NCI-H2171 (cell line): ENCODE measurements around the gene RNF150.
"Not testable (repeated sequence)": the region's sequence is repeated elsewhere in the genome, so short reads cannot be mapped to it uniquely, and the experiment has no call there.

Experiments used
- DNase-seq: peaks from one replicate; lab custom pipeline; 2025; lab: John Stamatoyannopoulos, UW

RNF150 gene

DNA sequence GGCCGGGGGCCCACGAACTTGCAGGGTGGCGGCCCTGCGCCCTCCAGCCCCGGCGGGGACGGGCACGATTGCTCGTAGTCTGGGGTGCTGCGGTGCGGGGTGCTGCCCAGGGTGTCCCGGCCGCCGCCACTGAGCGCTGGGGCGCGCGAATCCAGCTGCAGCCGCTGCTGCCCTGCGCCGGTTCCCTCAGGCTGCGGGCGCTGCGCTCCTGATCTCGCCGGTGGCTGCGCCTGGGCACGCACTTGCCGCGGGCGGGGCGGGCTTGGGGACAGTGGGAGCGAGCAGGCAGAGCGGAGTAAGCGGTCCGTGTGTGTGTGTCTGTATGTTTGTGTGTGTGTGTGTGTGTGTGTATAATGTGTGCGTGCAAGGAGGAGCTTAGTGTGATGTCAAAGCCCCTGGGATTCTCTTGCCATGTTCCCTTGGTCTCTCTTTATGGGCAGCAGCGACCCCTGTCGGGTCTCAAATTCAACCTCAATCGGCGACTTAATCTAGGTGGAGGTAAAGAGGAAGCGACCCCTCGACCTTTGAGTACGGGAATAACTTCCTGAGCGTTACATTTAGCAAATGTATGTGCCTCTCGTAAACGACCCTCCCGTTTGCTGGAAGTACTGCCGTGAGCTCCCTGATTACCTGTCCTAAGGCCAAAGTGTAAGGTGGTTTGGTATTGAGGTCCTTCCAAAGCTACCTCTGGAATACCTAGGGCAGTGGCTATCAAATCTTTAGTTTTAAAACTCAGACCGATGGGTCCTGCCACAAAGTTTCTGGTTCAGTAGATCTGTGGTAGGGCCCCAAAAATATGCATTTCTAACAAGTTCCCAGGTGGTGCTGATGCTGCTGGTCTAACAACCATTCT is at the start of gene RNF150:
TSS of gene RNF150 (minus strand) at position 324 of the 853 bp plus-strand sequence.
- peak; percentile 84 for DNase-seq

GRCh38 chr4:141180991-141181761 is 47.9 kb upstream of the RNF150 start:
- no peak for DNase-seq

- DNase-seq, result no peak
These were observed 46.5 kb upstream of the RNF150 start for GRCh38 chr4:141179474-141180373.

GRCh38 chr4:141177171-141177570 is 43.9 kb upstream of the RNF150 start:
- DNase-seq, result no peak

DNA sequence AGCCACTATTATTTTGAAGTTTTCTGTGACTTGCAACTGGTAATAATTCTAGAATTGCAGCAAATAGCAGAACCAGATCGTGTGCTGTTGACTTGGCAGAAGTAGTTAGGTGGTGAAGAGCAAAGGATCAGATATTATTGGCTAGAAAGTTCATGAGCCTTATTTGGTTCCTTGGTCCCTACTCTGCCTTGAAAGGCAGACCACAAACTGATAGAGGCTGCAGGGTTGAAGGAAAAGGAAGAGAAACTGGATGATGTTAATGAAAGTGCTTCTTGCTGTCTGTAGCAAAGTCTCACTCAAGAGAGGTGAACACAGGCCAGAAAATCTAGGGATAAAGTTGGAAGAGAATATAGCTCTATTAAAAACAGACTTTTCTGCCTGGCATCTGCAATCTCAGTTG is 41.2 kb upstream of the RNF150 start:
- DNase-seq, result no peak

- DNase-seq, result no peak
These were observed 37.4 kb upstream of the RNF150 start for GRCh38 chr4:141170671-141171070.

DNA sequence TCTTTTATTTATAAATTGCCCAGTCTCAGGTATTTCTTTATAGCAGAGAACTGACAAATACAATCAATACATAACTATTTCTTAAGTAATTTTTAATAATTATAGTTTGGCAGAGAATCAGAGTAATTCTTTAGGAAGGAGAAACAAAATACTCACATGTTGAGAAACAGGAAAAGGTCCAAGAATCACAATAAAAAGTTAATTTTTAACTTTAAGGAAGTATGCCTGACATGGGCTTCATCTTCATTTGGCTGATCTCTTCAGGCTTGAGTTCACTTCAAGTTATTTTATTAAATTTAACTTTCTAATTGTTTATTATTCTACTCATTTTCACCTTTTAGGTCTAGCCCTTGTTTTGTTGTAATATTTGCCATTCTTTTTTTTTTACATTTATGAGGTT is 36.1 kb upstream of the RNF150 start:
- no peak for DNase-seq

DNA sequence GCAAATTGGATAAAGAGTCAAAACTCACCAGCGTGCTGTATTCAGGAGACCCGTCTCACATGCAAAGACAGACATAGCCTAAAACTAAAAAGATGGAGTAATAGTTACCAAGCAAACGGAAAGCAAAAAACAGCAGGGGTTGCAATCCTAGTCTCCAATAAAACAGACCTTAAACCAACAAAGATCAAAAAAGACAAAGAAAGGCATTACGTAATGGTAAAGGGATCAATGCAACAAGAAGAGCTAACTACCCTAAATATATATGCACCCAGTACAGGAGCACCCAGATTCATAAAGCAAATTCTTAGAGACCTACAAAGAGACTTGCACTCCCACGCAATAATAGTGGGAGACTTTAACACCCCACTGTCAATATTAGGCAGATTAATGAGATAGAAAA is 31.7 kb upstream of the RNF150 start:
- not testable (repeated sequence) for DNase-seq

- DNase-seq, result no peak
These were observed 25.8 kb upstream of the RNF150 start for GRCh38 chr4:141159027-141159426.

GRCh38 chr4:141158219-141158618 is 24.9 kb upstream of the RNF150 start:
- DNase-seq, result no peak

DNA sequence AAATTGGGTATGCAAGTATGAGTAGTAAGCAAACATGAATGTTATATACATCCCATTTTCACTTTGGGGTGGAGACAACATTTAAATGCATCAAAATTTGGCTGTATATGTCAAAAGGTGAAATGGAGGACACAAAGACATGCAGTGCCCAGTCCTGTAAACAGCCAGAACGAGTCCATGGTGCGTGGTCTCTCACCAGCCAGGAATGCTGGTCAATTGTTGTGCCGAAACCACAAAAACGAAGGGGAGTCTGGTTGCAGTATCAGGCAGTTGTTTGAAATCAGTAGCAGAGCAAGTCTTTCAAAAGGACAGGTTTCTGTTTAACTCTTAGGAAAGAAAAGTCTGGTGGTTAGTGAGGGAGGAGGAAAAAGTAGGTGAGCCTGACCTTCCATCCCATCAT is 22.3 kb upstream of the RNF150 start:
- DNase-seq, result no peak

- no peak for DNase-seq
These were observed 21.5 kb upstream of the RNF150 start for GRCh38 chr4:141154725-141155124.

DNA sequence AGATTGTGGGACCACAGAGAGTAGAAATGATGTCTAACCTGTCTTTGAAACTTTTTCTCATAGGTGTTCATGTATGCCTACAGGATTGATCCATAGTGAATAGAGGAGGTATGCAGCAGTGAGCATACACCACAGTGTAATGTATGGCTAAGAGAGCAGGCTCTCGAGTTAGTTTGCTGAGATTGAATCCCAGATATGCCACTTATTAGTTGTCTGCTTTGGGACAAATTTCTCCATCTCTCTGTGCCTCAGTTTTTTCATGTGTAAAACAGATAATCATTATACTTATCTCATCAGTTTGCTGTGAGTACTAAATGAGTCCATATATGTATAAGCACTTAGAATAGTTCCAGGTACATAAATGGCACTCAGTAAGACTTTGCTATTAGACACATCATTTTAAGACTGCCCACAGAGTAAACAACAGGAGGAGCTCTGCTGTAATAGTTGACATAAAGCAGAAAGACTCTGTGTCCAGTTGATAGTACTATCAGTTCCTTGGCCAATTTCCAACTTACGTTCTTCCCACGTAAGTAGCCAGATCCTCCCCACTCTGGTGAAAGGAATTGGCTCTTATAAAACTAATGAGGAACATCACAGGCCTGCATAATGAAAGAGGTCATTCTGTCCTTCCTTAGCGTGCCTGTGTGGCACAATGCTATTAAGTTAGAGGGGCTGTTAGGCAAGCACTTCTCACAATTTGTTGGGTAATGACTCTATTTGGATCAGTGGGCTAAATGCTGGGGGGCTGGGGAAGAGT is 20.7 kb upstream of the RNF150 start:
- DNase-seq, result no peak

DNA sequence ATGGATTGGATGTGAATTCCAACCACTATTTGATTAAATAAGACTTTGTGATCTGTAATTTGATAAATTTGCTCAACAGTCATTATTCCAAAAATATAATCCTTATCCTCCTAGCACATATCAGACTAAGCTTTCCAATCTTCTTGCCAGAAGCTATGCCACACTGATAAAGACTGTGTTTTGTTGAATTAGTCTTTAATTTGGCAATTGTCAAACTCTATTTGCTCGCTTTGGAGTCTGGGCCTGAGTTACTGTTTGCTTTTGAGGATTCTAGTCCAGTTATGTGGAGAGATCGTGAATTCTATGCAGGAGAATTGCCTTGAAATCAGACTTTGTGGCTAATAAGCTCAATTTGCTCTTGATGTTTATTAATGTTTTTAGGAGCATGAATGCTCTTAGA is 10.9 kb upstream of the RNF150 start:
- no peak for DNase-seq

DNA sequence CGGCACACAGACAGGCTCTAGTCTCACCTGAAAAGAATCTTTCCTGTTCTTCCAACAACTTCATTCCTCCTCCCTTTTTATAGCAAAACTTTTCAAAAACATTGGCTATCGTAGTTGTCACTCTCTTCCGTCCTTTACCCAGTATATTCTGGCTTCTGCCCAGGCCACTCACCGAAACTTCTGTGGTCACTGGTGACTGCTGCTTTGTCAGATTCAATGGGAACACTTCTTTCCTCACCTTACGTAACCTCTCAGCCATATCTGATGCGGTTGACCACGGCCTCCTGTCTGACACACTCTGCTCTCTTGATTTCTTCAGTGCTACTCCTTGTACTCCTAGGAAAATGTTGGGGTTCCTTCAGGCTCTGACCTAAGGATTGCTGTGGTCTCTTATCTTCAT is 9.2 kb upstream of the RNF150 start:
- no peak for DNase-seq

- no peak for DNase-seq
These were observed 7.3 kb upstream of the RNF150 start for GRCh38 chr4:141140391-141141200.

- DNase-seq, result no peak
These were observed 1.0 kb upstream of the RNF150 start for GRCh38 chr4:141133999-141134995.

DNA sequence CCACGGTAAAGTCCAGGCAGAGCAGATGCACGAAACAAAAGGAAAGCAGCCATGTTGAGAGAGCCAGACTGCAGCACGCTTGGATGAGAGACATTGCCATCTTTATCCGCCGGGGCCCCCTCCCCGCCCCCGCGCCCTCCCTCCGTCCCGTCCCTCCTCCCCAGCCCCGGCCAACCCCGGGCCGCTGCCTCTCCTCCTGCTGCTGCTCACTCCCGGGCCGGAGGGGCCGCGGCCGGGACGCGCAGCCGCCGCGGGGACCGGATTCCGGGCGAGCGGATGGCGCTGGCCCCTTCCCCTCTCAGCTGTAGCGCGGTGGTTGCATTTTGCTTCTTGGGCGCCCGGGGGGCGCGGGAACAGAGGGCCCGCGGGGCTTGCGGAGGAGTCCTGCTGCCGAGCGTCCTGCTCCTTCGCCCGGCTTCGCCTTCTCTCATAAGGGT is 542 bp downstream of the RNF150 start:
- no peak for DNase-seq

DNA sequence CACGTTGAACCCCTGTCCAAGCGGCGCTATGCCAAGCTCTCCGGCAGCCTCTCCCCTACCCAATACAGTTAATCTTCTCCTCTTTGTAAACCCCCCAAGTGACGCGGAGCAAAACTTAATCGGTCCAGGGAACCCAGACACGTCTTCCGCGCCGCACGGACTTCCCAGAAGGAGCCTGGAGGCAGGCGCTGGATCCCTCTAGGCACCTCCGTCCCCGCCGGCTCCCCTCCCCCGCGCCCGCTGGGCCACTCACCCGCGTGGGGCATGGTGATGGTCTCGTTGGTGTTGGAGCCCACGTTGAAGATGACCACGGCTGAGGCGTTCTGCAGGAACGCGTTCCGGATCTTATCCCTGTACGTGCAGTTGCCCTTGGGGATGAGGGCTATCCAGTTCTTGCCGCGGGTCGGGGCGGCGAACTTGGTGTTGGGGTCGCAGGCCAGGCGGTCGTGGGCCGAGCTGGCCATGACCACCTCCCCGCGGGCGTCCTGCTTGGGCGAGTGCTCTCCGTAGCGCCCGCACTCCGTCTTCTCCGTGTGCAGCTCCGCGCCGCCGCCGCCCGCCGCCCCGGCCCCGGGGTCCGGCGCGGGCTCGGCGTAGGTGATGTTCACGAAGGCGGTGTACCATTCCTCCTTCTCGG is 1.1 kb downstream of the RNF150 start:
- peak; percentile 10 for DNase-seq
